T-helper 2 cell (primary cell): ENCODE measurements around the gene IL18BP.

Experiments
- DNase-seq, 5 experiments: peaks; one replicate each; pipeline versions ENCODE4 v3.0.0 to v3.0.0-alpha.2; 2012 to 2022

IL18BP gene

GRCh38 chr11:71996946-71997345, 1.8 kb upstream of the IL18BP start:
- peak in 1 of 5 experiments; percentile 22 for DNase-seq

DNA sequence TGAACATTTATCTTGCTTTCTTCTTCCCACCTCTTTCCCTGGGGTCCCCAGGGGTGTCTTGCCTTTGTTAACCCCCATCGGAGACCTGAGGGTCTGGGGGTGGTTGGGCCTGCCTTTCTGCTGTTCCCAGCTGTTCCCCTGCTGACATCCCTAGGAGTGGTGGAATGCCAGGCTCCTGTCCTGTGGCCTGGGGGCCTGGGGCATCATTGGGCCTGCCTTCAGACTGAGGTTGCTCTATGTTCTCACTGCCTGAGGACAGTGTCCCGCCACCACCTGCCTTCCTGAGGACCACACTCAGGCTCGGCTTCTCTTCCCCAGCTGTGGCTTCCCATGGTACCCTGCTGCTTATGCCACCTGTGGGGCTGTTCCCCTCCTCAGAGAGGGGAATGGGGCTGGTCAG, 1.1 kb upstream of the IL18BP start:
- no peak for DNase-seq

GRCh38 chr11:71998061-71998460, 648 bp upstream of the IL18BP start:
- no peak for DNase-seq

- no peak for DNase-seq
These were observed 653 bp downstream of the IL18BP start for GRCh38 chr11:71999362-71999761.

- DNase-seq = no peak
These were observed 1.1 kb downstream of the IL18BP start for GRCh38 chr11:71999798-72000197.

- no peak for DNase-seq
These were observed 1.6 kb downstream of the IL18BP start for GRCh38 chr11:72000202-72000867.

DNA sequence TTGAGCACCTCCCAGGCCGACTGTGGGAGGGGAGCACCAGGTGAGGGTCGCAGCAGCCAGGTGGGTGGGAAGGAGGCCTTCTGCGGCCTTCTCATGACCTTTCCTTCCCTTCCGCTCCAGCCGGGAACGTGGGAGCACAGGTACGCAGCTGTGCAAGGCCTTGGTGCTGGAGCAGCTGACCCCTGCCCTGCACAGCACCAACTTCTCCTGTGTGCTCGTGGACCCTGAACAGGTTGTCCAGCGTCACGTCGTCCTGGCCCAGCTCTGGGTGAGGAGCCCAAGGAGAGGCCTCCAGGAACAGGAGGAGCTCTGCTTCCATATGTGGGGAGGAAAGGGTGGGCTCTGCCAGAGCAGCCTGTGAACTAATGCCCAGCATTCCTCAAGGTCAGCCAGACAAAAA, 2.6 kb downstream of the IL18BP start:
- no peak for DNase-seq

DNA sequence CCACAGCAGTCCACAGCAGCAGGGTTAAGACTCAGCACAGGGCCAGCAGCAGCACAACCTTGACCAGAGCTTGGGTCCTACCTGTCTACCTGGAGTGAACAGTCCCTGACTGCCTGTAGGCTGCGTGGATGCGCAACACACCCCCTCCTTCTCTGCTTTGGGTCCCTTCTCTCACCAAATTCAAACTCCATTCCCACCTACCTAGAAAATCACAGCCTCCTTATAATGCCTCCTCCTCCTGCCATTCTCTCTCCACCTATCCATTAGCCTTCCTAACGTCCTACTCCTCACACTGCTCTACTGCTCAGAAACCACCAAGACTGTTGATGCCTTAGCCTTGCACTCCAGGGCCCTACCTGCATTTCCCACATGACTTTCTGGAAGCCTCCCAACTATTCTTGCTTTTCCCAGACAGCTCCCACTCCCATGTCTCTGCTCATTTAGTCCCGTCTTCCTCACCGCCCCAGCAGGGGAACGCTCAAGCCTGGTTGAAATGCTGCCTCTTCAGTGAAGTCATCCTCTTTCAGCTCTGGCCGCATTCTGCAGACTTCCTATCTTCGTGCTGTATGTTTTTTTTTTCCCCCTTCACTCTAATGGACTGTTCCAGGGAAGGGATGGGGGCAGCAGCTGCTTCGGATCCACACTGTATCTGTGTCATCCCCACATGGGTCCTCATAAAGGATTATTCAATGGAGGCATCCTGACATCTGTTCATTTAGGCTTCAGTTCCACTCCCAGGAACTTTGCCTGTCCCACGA, 3.3 kb downstream of the IL18BP start:
- DNase-seq = no peak

DNA sequence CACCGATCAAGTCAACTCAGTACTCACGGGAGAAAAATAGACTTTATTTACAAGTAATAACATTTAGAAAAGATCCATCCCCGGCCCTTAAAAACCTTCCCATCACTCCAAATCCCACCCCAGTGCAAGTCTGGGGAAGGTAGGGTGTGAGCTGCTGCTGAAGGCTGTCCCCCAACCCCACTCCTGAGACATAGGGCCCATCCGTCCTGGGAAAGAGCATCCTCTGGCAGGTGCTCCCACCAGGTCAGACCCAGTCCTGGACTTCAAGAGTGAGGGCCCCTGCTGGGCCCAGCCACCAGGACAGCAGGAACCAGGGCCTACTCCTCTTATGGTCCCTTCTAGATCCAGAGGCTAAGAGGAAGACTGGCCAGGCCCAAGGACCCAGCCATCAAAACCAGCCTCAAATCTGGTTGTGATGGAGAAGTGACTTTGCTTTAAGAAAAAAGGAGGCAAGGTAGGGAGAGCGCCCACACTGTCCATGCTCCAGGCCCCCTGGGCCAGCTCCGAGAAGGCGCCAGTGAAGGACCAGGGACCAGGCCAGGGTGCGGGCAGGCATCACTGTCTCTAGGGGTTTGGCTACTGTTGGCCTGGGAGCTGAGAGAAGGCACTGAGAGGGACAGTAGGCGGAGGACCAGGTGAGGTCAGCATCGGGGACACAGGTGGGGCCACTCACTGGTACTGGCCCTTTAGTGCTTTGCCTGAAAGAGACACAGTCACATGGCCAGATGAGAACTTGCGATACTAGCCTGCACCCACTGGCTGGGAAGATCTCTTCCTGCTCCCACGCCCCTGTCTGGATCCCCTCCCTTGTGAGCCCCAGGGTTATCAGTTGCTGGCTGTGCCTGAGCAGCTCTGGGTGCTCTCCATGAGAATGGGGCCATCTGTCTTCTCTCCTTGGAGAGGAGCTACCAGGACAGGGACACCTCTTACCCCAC, 4.4 kb downstream of the IL18BP start:
- no peak for DNase-seq

GRCh38 chr11:72003776-72004171, 5.1 kb downstream of the IL18BP start:
- DNase-seq = no peak

DNA sequence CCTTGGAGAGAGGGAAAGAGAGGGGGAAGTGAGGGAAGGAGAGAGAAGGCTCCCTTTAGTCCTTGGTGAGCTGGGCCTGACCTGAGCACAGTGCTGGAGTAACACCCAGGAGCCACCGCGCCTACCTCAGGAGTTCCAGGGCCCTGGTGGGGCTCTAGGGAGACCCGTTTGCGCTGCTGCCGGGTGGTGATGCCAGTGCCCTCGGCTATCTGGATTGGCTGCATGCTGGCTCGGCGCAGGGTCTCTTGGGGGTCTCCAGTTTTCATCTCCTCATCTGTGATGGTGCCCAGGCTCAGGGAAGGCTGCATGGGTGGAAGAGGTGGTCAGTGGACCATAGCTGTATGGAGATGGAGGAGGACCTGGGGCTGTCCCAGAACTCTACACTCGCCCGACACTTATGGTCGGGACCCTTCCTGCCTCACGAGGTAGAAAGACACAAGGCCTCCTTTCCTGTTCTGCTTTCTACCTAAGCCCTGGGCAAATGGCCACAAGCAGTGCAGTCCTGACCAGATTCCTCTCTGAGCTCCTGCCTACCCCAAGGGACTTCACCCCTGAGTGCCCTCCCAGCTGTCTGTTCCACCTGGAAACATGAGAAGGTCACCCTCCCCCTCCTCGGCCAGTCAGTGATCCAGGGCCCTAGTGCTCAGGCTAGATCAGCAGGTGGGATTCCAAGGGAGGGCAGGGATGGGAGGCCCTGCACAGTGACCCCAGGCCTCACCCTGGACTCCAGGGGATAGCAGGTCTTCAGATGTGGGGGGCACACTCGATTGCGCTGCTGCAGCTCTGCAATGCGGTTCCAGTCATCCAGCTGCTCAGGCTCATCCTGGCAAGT, 6.0 kb downstream of the IL18BP start:
- DNase-seq = no peak

- no peak for DNase-seq
These were observed 6.9 kb downstream of the IL18BP start for GRCh38 chr11:72005347-72006260.

DNA sequence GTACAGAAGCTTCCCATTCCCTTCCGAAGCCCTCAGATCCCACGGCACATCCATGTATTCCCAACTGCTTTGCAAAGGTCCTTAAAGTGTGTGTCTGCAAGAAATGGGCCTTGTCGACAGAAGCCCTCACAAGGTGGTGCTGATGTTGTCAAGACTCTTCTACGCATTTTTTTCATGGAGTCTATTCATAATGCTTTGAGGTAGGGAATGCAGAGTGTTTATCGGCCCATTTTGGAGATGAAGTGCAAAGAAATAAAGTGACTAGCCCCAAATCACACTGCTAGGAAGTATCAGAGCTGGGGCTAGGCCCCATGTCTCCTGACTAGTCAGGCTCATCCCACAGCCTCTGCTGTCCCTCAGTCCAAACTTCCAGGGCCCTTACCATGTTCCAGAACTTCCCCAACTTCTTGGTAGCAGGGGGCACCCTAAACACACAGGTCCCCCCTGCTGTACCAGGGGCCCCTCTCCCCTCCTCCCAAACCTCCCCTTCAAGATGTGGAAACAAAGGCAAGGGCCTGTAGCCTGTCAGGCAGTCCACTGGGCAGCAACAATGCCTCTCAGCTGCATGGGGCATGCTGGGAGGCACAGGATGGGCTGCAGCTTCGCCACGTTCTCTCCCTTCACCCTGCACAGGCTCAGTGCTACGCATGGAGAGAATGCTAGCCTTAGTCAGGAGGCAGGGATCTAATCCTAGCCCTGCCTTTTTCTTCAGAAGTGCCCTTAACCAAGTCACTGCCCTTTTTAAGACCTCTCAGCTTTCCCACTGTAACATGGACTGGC, 7.8 kb downstream of the IL18BP start:
- no peak for DNase-seq

GRCh38 chr11:72007089-72007476, 8.4 kb downstream of the IL18BP start:
- no peak for DNase-seq

DNA sequence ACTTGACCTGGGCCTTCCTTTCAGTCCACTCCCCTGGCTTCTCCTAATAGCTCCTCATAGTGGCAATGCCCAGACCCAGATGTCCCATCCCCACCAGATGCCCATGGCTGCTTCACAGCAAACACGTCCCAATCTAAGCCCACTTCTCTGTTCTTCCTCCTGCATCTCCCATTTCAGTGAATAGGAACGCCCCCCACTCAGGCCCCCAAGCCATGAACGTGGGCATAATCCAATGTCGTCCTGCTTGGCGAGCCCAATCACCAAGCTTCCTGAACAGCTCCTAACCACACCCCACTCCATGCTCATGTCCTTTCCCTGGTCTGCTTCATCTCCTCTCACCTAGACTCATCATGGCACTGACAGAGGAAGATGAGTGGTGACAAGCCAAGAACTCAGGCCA, 8.9 kb downstream of the IL18BP start:
- no peak for DNase-seq

- no peak for DNase-seq
These were observed 10.0 kb downstream of the IL18BP start for GRCh38 chr11:72008728-72009127.

DNA sequence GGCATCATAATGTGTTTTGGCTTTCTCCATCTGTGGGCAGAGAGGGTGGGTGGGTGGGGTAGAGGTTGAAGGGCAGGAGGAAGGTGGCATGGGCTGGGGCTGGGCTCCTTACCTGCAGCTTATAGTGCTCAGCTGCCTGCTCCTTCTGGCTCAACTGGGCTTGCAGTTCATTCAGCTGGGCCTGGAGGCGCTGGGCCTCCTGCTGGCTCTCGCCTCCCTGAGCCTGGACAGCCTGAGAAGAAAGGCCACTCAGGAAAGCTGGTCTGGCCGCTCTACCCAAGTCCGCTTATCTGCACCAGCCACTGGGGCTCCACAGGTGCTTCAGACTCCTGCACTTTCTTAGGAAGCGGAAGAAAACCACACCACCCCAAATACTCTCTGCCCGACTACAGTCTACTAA, 10.4 kb downstream of the IL18BP start:
- DNase-seq = no peak

- no peak for DNase-seq
These were observed 12.0 kb downstream of the IL18BP start for GRCh38 chr11:72010529-72011233.

DNA sequence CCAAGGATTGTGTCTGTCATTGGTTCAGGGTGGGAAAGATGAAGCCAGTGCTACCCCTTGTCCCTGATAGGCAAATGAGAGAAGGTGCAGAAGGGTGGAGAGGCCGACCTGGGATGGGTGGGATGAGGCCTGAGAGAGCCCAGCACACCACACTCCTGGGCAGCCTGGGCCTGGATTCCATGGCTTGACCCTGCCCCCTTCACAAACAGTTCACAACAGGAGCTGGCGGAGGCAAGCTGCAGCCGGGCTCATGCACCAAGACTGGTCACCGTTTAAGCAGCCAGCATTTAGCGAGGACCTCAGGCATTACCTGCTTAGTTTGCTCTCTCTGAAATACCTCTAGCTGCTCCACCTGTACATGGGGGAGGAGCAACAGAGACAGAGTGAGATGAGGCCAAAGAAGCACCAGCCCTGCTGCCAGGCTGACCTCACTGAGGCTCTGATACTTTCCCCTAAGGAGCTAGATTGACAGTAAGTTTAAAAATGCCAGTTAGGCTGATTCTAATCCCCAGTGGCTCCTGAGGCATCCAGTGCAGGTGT, 13.5 kb downstream of the IL18BP start:
- DNase-seq = no peak
